ENCODE measurements around the gene FHIT.
"Not testable (repeated sequence)": the region's sequence is repeated elsewhere in the genome, so short reads cannot be mapped to it uniquely, and the experiment has no call there.

The FHIT gene

DNA sequence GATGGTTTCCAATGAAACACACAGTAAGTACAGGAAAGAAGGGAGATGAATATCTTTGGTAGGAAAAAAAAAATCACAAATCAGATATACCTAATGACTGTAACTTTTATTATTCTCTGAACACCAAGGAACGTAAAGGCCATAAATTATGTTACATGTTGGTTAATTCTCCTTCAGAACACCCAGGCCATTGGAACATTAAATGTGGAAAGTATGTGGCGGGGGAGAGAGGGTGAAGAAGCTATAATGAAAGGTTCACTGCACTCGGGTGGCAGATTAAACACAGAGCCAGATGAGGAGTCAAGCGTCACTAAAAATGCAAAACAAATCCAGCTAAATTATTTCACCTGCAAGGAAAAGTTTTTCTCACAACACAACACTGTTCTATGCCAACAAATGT is 193.8 kb downstream of the FHIT start:
- DNase-seq (ENCODE audit: low read depth), result no peak

DNA sequence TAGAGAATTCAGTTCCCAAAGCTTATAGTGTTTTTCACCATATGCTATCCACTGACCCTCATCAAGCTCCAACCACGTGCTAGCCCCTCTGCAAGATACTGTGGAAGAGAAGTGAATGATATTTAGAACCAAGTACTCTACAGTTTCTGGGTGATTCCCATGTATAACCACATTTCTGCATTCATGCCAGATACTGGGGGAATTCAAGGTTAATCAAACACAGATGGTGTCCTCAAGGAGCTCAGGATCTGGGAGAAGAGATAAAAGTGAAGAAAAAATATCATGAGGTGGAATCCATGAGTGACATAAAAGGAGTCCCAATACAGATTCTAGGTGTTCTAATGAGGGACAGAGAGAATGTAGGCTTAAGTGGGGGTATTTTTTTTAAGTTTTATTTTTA is 195.8 kb downstream of the FHIT start:
- no peak for DNase-seq (ENCODE audit: low read depth)

DNA sequence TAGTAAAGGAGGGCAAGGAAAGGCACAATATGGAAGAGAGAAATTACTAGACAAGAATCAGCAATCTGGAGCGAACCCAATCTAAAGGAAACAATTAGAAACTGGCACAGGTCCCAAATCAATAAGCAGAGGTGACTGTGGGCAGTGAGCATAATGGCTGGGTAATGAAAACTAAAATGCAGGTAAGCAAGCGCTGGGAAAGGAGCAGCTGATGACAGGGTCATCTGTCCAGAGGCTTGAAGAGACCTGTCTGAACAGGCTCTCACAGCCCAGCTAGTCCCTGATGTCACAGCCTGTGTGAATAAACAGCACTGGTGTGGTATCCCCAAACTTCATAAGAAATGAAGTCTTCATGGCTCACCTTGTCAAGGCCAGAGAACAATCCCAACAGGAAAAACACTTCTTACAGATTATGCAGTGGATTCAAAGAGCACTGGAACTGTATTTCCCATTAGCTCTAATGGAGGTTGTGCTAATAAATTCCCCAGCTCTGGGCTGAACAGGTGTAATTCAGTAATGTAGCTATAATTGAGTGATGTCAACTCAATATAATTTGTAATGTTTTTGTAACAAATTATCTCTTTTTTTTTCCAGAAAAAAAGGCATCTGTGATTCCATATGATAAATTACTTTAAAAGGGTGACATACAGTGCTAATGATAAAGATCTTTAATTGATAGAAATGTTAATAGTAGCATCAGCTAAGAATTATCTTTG is 197.3 kb downstream of the FHIT start:
- no peak for DNase-seq (ENCODE audit: low read depth)

GRCh38 chr3:61052851-61053250 is 198.4 kb downstream of the FHIT start:
- no peak for DNase-seq (ENCODE audit: low read depth)

DNA sequence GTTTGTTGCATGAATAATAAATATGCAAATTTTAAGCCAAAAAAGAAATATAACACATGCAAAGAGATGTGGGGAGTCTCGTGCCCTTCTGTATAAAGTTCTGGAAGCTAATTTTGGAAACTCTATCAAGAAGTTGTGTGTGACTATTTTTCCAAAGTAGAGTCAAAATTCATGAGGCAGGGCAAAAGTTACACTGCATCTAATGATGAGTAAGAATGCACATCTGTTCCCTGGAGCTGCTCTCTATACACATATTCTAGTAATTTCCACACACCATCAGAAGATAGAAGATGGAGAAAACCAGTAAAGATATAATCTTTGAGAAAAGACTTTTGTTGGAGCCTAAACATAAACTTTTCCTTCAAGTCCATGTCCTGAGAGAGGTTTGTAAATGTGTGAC is 199.6 kb downstream of the FHIT start:
- no peak for DNase-seq (ENCODE audit: low read depth)

DNA sequence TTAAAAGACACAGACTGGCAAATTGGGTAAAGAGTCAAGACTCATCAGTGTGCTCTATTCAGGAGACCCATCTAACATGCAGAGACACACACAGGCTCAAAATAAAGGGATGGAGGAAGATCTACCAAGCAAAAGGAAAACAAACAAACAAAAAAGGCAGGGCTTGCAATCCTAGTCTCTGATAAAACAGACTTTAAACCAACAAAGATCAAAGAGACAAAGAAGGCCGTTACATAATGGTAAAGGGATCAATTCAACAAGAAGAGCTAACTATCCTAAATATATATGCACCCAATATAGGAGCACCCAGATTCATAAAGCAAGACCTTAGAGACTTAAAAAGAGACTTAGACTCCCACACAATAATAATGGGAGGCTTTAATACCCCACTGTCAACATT is 206.1 kb downstream of the FHIT start:
- DNase-seq (ENCODE audit: low read depth), result not testable (repeated sequence)

GRCh38 chr3:61043156-61043555 is 208.1 kb downstream of the FHIT start:
- no peak for DNase-seq (ENCODE audit: low read depth)

- no peak for DNase-seq (ENCODE audit: low read depth)
These were observed 210.6 kb downstream of the FHIT start for GRCh38 chr3:61040618-61041017.

DNA sequence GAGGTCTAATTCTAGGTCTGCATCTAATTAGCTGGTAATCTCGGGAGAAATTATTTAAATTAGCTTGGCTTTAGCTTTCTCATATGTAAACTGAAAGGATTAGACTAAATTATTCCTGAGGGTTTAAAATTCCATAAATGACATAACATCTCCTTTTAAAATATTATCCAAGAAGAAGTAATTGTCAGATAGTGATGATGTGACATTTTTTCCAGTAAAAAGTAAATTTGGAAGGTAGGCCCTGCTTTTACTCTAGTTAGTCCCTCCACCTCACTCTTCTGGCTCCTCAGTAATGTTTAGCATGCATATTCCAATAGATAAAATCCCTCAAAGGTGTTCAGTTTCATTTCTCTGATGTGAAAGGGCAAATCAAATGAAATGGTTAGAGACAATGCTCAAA is 215.7 kb downstream of the FHIT start:
- DNase-seq (ENCODE audit: low read depth), result no peak

GRCh38 chr3:61032991-61033390 is 218.3 kb downstream of the FHIT start:
- DNase-seq (ENCODE audit: low read depth), result no peak

DNA sequence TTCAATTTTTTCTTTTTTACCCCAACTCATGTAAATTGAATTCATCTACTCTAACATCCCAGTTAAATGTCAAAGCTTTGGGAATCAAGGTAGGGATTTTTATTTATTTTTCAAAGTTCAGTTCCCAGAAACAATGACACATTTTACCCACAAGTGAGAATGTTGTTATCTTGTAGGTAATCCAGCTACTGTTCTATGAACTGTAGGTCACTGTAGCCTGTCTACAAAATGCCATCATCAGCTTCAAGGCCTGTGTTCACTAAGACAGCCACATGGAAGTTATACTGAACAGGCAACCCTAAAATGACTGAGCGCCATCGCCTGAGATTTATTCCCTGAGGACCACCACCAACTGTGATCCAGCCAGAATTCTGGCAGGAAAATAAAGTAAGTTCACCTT is 219.7 kb downstream of the FHIT start:
- no peak for DNase-seq (ENCODE audit: low read depth)

DNA sequence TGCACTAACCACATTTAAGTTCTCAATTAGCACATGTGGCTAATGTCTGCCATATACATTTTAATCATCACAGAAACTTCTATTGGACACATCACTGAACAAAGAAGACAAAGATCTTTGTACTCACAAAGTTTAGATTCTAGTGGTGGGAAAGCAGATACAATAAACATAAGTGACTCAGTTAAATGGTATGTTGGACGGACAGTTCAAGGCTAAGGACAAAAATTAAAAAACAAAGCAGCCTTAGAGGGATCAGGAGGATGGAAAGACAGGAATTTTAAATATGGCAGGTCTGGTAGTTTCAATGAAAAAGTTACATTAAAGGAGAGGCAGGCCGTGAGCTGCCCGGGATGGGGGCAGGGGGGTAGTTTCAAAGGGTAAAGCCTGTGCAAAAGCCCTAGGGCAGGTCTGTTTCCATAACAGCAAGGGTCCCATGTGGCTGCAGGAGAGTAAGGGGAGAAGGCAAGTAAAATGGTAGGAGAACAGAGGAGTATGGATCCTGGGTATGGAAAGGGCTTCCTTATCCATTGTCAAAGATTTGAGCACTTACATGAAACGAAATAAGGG is 220.7 kb downstream of the FHIT start:
- DNase-seq (ENCODE audit: low read depth), result no peak

DNA sequence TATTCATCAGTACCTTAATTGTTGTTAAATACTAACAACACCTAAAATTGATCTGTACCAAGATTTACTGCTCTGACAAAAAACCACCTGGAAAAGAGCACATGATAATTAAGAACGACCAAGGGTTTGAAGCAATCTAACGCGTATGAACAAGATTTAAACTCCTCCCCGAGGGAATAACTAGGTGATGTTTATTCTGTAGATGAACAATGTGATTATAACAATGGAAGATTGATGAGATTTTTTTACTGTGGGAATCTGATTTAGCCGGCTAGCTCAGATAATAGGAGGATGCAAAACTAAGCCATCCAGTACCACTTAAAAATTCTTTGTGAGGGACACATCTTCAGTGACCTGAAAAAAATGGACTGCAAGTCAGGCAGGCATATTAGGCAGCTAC is 222.1 kb downstream of the FHIT start:
- DNase-seq (ENCODE audit: low read depth), result no peak

GRCh38 chr3:61018807-61019206 is 232.4 kb downstream of the FHIT start:
- no peak for DNase-seq (ENCODE audit: low read depth)

- DNase-seq (ENCODE audit: low read depth), result not testable (repeated sequence)
These were observed 234.2 kb downstream of the FHIT start for GRCh38 chr3:61017028-61017427.

GRCh38 chr3:61015859-61016258 is 235.4 kb downstream of the FHIT start:
- DNase-seq (ENCODE audit: low read depth), result no peak

DNA sequence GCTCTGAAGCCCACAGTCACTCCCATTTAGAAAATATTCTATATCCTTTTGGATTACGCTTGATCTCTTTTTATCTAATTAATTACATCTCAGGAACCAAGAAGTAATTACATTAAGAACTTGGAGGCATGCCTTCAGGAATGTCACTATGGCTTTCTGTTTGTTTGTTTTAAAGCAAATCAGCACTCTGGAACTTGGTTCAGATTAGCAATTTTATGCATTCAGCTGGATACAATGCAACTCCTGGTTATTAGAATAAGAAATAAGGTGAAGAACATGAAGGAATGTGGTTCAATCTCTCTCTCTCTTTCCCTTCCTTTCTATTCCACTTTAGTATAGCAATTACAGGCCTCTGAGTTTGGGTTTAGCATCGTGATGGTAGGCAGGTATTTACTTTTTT is 235.8 kb downstream of the FHIT start:
- no peak for DNase-seq (ENCODE audit: low read depth)

- no peak for DNase-seq (ENCODE audit: low read depth)
These were observed 242.3 kb downstream of the FHIT start for GRCh38 chr3:61008998-61009380.

DNA sequence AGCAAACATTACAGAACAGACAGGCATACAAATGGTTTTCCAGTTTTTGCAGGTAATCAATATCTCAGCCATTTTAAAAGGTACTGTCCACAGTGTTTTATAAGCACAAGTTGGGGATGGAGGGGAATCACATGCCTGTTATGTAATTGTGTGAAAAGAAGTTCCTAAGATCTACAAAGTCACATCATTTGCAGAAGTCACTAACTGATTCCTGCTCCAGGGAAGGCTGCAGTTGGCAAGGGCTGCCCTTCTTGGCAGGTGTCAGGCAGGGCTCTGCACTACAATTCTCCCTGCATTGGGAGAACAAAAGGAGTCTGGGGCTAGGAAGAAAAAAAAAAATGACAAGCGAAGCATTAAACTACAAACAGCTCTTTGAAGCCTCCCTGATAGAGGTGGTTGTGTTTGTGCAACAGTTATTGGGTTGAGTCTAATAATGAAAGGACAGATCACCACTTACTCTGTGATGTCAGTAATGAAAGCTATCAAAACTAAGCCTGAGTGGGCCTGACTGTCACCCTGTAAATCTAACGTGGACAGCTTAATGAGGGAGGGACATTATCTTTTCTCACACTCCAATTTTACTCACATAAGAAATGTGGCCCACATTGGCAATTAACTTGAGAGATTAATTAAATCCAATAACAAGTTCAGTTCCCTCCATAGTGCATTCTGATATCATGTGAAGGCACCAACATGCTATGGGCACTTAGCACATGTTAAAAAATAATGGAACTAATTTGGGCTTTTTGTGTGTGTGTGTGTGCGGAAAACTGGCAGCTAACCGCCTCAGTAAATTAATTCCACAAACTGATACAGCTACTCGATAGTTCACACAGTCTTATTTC is 242.9 kb downstream of the FHIT start:
- DNase-seq (ENCODE audit: low read depth), result no peak

DNA sequence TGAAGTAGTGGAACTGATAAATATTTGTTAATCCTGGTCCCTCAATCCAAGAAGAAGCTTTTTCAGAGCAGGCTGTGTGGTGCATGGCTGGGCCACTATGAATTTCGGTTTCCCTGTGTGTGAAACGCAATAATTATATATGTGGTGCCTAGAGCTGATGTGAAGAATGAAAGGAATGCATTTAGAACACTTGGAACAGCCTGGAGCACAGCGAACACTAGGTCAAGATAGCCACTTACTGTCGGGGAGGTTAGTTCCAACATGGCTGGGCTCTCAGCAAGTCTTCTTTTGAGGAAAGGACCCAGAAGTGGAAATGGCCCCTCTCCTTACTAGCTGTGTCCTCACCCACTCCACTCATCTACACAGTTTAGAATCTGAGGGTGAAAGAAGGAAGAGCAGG is 245.7 kb downstream of the FHIT start:
- DNase-seq (ENCODE audit: low read depth), result no peak

DNA sequence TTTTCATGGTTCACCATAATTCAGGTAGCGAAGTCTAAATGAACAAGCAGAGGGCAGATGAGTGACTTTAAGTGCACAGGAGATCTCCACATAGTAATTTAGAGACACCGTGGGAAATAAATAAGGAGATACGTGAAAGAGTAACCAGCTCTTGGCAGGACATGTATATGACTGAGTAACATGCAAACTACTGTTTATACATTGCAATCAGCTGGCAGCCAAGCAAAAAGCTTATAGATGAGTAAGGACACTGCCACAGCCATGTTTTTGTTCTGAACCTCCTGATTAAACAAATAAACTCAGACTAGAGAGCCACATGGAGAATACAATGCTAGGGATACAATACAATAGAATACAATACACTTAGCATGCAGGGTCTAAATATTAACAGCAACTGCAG is 252.4 kb downstream of the FHIT start:
- DNase-seq (ENCODE audit: low read depth), result no peak

DNA sequence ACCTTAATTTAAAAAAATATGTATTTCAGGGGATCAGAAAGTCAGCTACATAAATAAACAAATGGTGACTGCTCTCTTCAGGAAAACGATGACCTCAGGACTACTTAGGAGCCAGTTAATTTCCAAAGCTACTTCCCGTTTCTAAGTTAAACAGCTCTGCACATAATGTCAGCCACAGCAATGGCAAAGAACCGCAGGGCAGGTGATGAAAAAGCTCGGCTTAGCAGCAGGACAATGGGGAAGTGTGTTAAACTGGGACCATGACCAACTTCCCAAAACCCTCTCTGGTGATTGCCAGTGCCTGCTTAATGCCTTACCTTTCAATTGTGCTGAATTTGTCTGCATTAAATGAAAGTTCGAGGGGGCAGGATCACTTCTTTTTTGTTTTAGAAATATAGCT is 258.9 kb downstream of the FHIT start:
- no peak for DNase-seq (ENCODE audit: low read depth)

GRCh38 chr3:60990442-60990730 is 260.9 kb downstream of the FHIT start:
- no peak for DNase-seq (ENCODE audit: low read depth)
